Spleen (tissue), 13 donors: ENCODE measurements around the gene PHC1. TPM values are rescaled to one million over a fixed set of nuclear protein-coding genes. Genes with fewer than 3 reads are reported as not detected.
"Not testable (repeated sequence)": the region's sequence is repeated elsewhere in the genome, so short reads cannot be mapped to it uniquely, and the experiment has no call there.

ENCODE experiments used
- DNase-seq: peaks from one replicate; pipeline ENCODE4 v3.0.0-alpha.2; 2020
- H3K27ac ChIP-seq, 8 donors: fragments of 200-600 bp; sonication (generic) in 7 of 8; 1 replicate in 4 of 8; 2 replicates in 4 of 8; pipeline versions ENCODE4 v1.5.0 to v1.8.0; 2016 to 2021; ENCODE audit warnings: inconsistent platforms in 4 of 8, mild to moderate bottlenecking in 4 of 8, moderate library complexity in 1 of 8
- H3K27me3 ChIP-seq, 7 donors: fragments of 200-600 bp; sonication (generic) in 6 of 7; replicated peaks in 1 of 7; 1 replicate in 4 of 7; 2 replicates in 3 of 7; pipeline versions ENCODE4 v1.5.0 to v1.8.0; 2016 to 2021; ENCODE audit warnings: inconsistent platforms in 3 of 7, mild to moderate bottlenecking in 1 of 7
- H3K36me3 ChIP-seq, 6 donors: fragments of 200-600 bp; sonication (generic) in 5 of 6; 1 replicate in 4 of 6; 2 replicates in 2 of 6; pipeline versions ENCODE4 v1.5.0 to v1.8.0; 2016 to 2021; ENCODE audit warnings: inconsistent platforms in 2 of 6
- H3K4me1 ChIP-seq, 6 donors: fragments of 200-600 bp; sonication (generic) in 5 of 6; 1 replicate in 3 of 6; 2 replicates in 3 of 6; pipeline versions ENCODE4 v1.5.0 to v1.8.0; 2016 to 2021; ENCODE audit warnings: inconsistent platforms in 3 of 6
- H3K4me3 ChIP-seq, 8 donors: fragments of 200-600 bp; sonication (generic) in 7 of 8; 1 replicate in 4 of 8; 2 replicates in 4 of 8; pipeline versions ENCODE4 v1.5.0 to v1.8.0; 2016 to 2021; ENCODE audit warnings: inconsistent platforms in 4 of 8, mild to moderate bottlenecking in 4 of 8, moderate library complexity in 2 of 8
- H3K9me3 ChIP-seq, 8 donors: fragments of 200-600 bp; sonication (generic) in 7 of 8; 1 replicate in 4 of 8; 2 replicates in 4 of 8; pipeline versions ENCODE4 v1.5.0 to v1.8.0; 2016 to 2021; ENCODE audit warnings: inconsistent platforms in 4 of 8
- POLR2A ChIP-seq, 3 donors: fragments of 450-650 bp; IDR thresholded peaks; one replicate each; pipeline ENCODE4 v1.5.1; 2017; ENCODE audit warnings: antibody characterized with exemption in 3 of 3, mild to moderate bottlenecking in 1 of 3
- POLR2AphosphoS5 ChIP-seq, 3 donors: sonication (generic); formaldehyde crosslinking; IDR thresholded peaks; one replicate each; pipeline ENCODE4 v1.5.1; 2017; ENCODE audit warnings: antibody characterized with exemption in 3 of 3
- WGBS, 5 donors: extraction: QIAGEN DNeasy Blood & Tissue Kit in 3 of 5; methylation state at CpG; one replicate each; pipeline versions ENCODE4 v1.1.5 to v1.1.7; 2013 to 2018; 5-methylcytosine and 5-hydroxymethylcytosine counted together
- intact Hi-C: fragments of 100-400 bp; cut with DNase I; formaldehyde crosslinking; loops from one replicate; pipeline ENCODE4 v1.15.0; 2023; ENCODE audit warnings: low total_unique reads
- long read RNA-seq, 2 donors: transcript quantifications; one replicate each; lab custom pipeline, GENCODE V29; 2026
- polyA plus RNA-seq, 3 donors: library from polyadenylated mRNA; stranded (reverse); fragments of 200-250 nt; gene quantifications; one replicate each; pipeline ENCODE4 v1.2.1, GENCODE V29; 2013
- total RNA-seq, 7 donors: library from RNA; depleted of rRNA in 3 of 7; stranded (reverse); fragments of >200 nt in 3 of 7; fragmentation: NEBNext Ultra II Directional in 4 of 7; extraction: Animal tissue kit (Norgen Biotek cat#: 25700) in 4 of 7; gene quantifications; one replicate each; pipeline versions ENCODE4 v1.1.0 to v1.2.1, GENCODE V29; 2016 to 2021
- TF ChIP-seq, protein P1 (sequence below), 11 experiments: fragments of 200-600 bp in 7 of 11; fragments of 450-650 bp in 4 of 11; sonication (generic) in 4 of 11; IDR thresholded peaks in 8 of 11; conservative IDR thresholded peaks in 3 of 11; 1 replicate in 7 of 11; 2 replicates in 4 of 11; pipeline versions ENCODE4 v1.4.0 to v1.8.0; 2016 to 2021; ENCODE audit warnings: antibody characterized with exemption in 11 of 11, inconsistent platforms in 4 of 11, mild to moderate bottlenecking in 1 of 11
- donor health status: healthy with polysubstance abuse.
- donor health status: DM: no; HTN: no; CAD: no; lungs with moderate emphysema.
- donor health status: DM: no; HTN: no; CAD: no.
- donor health status: Bipolar disorder and iron deficiency.
- donor health status: healthy.
- donor health status: DM: no; HTN: no; CAD: no.
- donor health status: DM: yes; HTN: yes; CAD: no.

Gene PHC1
- total RNA-seq (10 to 100 TPM; 26.6 to 51.1 (median 31.9) TPM), polyA plus RNA-seq (10 to 100 TPM; 16.5 to 20.2 (median 17.9) TPM)
- long read RNA-seq, donor 1, partial matches to known transcripts, result 30 of 31 reads
- long read RNA-seq, donor 1, other reads (novel, unspliced or antisense), result 0 of 31 reads
- long read RNA-seq, donor 2, partial matches to known transcripts, result 166 of 166 reads
- long read RNA-seq, donor 2, other reads (novel, unspliced or antisense), result 0 of 166 reads

DNA sequence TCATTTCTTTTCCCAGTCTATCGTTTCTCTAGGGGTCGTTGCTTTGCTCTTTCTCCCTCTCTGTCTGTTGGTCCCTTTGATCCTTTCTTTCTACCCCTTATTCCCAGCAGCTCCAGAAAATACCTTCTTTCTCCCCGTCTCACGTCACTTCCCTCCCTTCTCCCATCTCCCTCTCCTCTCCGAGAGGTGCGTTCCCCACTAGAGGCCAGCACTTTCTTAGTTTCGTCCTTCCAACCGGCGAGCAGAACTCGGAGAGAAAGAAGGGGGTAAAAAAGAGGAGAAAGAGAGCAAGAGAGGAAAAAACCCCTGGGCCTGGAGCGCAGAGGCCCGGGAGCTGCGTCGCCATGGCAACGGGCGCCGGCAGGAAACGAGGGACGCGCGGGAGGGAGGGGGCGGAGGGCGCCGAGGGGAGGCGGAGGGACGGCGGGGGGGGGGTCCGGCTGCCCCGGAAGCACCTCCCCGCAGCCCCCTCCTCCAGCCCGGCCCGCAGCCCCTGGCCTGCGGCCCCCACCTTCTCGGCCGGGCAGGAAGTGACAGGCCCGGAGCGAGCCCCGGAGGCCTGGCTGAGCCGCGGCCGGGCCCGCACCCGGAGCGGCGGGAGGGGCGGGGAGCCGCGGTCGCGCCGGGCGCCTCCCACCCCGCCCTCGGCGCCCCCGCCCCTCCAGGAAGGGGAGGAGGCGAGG is at the start of gene PHC1:
PHC1 (plus strand) TSS at position 477 of the 683 bp plus-strand sequence. CDS start 3,169 bp downstream, outside the sequence.
- TF ChIP-seq POLR2AphosphoS5 (IDR thresholded peaks at IDR 0.05), result peak in 1 of 3 donors; percentile 63
- TF ChIP-seq, protein P1, sequence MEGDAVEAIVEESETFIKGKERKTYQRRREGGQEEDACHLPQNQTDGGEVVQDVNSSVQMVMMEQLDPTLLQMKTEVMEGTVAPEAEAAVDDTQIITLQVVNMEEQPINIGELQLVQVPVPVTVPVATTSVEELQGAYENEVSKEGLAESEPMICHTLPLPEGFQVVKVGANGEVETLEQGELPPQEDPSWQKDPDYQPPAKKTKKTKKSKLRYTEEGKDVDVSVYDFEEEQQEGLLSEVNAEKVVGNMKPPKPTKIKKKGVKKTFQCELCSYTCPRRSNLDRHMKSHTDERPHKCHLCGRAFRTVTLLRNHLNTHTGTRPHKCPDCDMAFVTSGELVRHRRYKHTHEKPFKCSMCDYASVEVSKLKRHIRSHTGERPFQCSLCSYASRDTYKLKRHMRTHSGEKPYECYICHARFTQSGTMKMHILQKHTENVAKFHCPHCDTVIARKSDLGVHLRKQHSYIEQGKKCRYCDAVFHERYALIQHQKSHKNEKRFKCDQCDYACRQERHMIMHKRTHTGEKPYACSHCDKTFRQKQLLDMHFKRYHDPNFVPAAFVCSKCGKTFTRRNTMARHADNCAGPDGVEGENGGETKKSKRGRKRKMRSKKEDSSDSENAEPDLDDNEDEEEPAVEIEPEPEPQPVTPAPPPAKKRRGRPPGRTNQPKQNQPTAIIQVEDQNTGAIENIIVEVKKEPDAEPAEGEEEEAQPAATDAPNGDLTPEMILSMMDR (IDR thresholded peaks at IDR 0.05 in 8 of 11, conservative IDR thresholded peaks at IDR 0.05 in 3 of 11), result peak in 7 of 11 experiments; percentile 25 to 50 (median 34)
- H3K36me3 ChIP-seq, H3K9me3 ChIP-seq, intact Hi-C loops, H3K27me3 ChIP-seq: not testable (repeated sequence)
- Histone ChIP-seq H3K4me1 (peaks cover 7 to 45% (median 25%) of the 10 kb centered on the region in 6 donors), H3K27ac (peak within 1 kb of the TSS; percentile 65 to 87 (median 82)), H3K4me3 (peak within 1 kb of the TSS; percentile 64 to 79 (median 72))
- peak; percentile 93 for DNase-seq
- 0 to 1% (median 1%) methylated on average over 23 to 35 of the region's 57 CpGs for WGBS, 5 donors

DNA sequence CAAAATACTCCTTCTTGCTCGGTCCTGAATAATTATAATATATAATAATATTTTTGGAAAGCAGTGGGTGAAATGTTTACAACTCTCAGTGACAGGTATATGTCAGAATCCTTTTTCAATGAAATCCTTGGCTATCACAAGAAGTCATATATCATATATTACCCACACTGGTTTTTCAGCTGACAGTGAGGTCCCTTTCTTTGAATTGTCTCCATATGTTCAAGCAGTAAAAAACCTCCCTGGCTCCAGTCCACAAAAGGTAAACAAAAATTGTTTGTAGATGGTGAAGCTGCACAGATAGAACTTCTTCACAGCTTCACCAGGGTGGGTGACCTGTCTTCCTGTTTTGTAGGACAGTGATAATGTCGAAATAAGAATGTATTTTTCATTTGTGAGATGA is 47.9 kb upstream of the PHC1 start:
- intact Hi-C loops, result no loop called here
- WGBS, 5 donors, result 76 to 90% (median 81%) methylated on average over 2 of the region's 2 CpGs
- TF ChIP-seq POLR2AphosphoS5 (IDR thresholded peaks at IDR 0.05) (no peak), POLR2A (IDR thresholded peaks at IDR 0.05) (no peak)
- TF ChIP-seq, protein P1 (IDR thresholded peaks at IDR 0.05 in 8 of 11, conservative IDR thresholded peaks at IDR 0.05 in 3 of 11), result no peak

DNA sequence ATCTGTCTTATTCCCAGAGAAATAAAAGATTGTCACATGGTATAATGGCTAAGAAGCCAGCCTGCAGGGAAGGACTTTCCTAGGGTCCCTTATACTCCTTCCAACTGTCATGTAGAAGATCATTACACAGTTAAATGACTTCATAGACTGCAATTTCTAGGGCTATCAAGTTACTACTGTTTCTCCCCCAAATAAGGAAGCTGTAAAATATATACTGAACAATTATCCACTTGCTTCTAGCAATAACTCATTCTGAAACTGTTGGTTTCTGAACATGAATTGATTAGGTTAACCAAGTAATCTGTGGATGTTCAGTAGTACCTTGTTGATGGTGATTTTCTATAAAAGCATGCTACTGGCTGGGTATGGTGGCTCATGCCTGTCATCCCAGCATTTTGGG is 47.3 kb upstream of the PHC1 start:
- Histone ChIP-seq H3K36me3 (no peaks in the 10 kb centered on the region), H3K27ac (no peak overlapping the region), H3K4me3 (no peak overlapping the region), H3K27me3 (no peaks in the 10 kb centered on the region), H3K4me1 (no peaks in the 10 kb centered on the region), H3K9me3 (no peaks in the 10 kb centered on the region)
- intact Hi-C loops, result no loop called here
- no peak for TF ChIP-seq POLR2A (IDR thresholded peaks at IDR 0.05)
- TF ChIP-seq POLR2AphosphoS5 (IDR thresholded peaks at IDR 0.05), result no peak
- TF ChIP-seq, protein P1 (IDR thresholded peaks at IDR 0.05 in 8 of 11, conservative IDR thresholded peaks at IDR 0.05 in 3 of 11), result no peak
- no peak for DNase-seq

More for the DNA sequence above, 47.9 kb upstream of the PHC1 start:
- no peak for DNase-seq
- Histone ChIP-seq H3K36me3 (no peaks in the 10 kb centered on the region), H3K4me3 (no peak overlapping the region), H3K4me1 (no peaks in the 10 kb centered on the region), H3K27ac (no peak overlapping the region), H3K9me3 (no peaks in the 10 kb centered on the region), H3K27me3 (no peaks in the 10 kb centered on the region)

DNA sequence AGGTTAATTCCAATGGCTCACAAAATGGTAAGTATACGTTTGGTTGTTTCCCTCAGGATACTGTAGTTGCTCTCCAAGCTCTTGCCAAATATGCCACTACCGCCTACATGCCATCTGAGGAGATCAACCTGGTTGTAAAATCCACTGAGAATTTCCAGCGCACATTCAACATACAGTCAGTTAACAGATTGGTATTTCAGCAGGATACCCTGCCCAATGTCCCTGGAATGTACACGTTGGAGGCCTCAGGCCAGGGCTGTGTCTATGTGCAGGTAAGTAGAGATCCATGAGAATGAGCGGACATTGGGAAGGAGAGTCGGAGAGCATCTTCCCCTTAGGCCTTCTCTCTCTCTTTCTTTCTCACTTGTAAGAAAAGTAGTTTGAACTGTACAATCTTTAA is 46.5 kb upstream of the PHC1 start:
- H3K4me1 ChIP-seq, result no peaks in the 10 kb centered on the region
- DNase-seq, result no peak
- H3K9me3 ChIP-seq, result no peaks in the 10 kb centered on the region
- no peak overlapping the region for H3K4me3 ChIP-seq
- no peak overlapping the region for H3K27ac ChIP-seq
- WGBS, 5 donors, result 93 to 95% (median 94%) methylated on average over 6 of the region's 6 CpGs
- no peaks in the 10 kb centered on the region for H3K36me3 ChIP-seq
- TF ChIP-seq POLR2A (IDR thresholded peaks at IDR 0.05), result no peak
- TF ChIP-seq POLR2AphosphoS5 (IDR thresholded peaks at IDR 0.05), result no peak
- TF ChIP-seq, protein P1 (IDR thresholded peaks at IDR 0.05 in 8 of 11, conservative IDR thresholded peaks at IDR 0.05 in 3 of 11), result no peak
- intact Hi-C loops, result no loop called here
- no peaks in the 10 kb centered on the region for H3K27me3 ChIP-seq
